CD4-positive, alpha-beta T cell (primary cell): ENCODE results near the gene REPS2. TPM values are rescaled to one million over a fixed set of nuclear protein-coding genes. Genes with fewer than 3 reads are reported as not detected.

Experiments used
- ATAC-seq: fragments of 200-7000 bp; cut with Tn5 transposase; one replicate; pipeline ENCODE4 v1.10.0; 2022; ENCODE audit warnings: mild to moderate bottlenecking; ENCODE audit not compliant: poor library complexity
- CTCF ChIA-PET: fragments of 350-600 bp; sonication (Branson Sonifier 250); formaldehyde crosslinking; loops from one replicate; lab custom pipeline; 2021; ENCODE audit warnings: antibody characterized with exemption, inconsistent platforms; lab: Charles Lee
- POLR2A ChIA-PET: fragments of 350-600 bp; sonication (Branson Sonifier 250); formaldehyde crosslinking; loops from one replicate; lab custom pipeline; 2021; ENCODE audit warnings: antibody characterized with exemption, inconsistent platforms; lab: Charles Lee
- DNase-seq, 14 experiments: peaks; one replicate each; pipeline ENCODE4 v3.0.0-alpha.2; 2013 to 2020; ENCODE audit warnings: mixed read lengths in 2 of 14
- H3K27ac ChIP-seq, 2 donors: one replicate each; pipeline versions ENCODE4 v1.5.1 to v1.7.0; 2013; ENCODE audit warnings: low read length in 2 of 2, low read depth in 1 of 2, mild to moderate bottlenecking in 1 of 2
- H3K27me3 ChIP-seq, 2 experiments: 1 replicate in 1 of 2; 2 replicates in 1 of 2; pipeline versions ENCODE4 v1.6.1 to v1.7.0; 2013; ENCODE audit warnings: low read length in 2 of 2, control low read depth in 1 of 2, mild to moderate bottlenecking in 1 of 2, moderate library complexity in 1 of 2; ENCODE audit not compliant: insufficient read depth in 2 of 2, control insufficient read depth in 1 of 2
- H3K36me3 ChIP-seq: one replicate; pipeline ENCODE4 v1.6.1; 2013; ENCODE audit warnings: low read length, control low read depth; ENCODE audit not compliant: insufficient read depth
- H3K4me1 ChIP-seq: one replicate; pipeline ENCODE4 v1.6.1; 2013; ENCODE audit warnings: low read length, control low read depth; ENCODE audit not compliant: insufficient read depth
- H3K4me3 ChIP-seq: one replicate; pipeline ENCODE4 v1.5.1; 2013; ENCODE audit warnings: mild to moderate bottlenecking, low read length, moderate library complexity
- H3K9me3 ChIP-seq, 2 experiments: 1 replicate in 1 of 2; 2 replicates in 1 of 2; pipeline versions ENCODE4 v1.6.1 to v1.7.0; 2013; ENCODE audit warnings: low read length in 2 of 2, mild to moderate bottlenecking in 2 of 2, control low read depth in 1 of 2, moderate library complexity in 1 of 2; ENCODE audit not compliant: control insufficient read depth in 1 of 2, insufficient read depth in 1 of 2
- H3K27ac Mint-ChIP-seq: one replicate; pipeline ENCODE4 v1.8.0; 2020; ENCODE audit warnings: mixed read lengths
- H3K27me3 Mint-ChIP-seq: one replicate; pipeline ENCODE4 v1.8.0; 2021; ENCODE audit warnings: mixed read lengths
- H3K36me3 Mint-ChIP-seq: one replicate; pipeline ENCODE4 v1.8.0; 2021; ENCODE audit warnings: low read depth, mixed read lengths
- H3K4me1 Mint-ChIP-seq: one replicate; pipeline ENCODE4 v1.8.0; 2021; ENCODE audit warnings: low read depth, mixed read lengths
- H3K4me3 Mint-ChIP-seq: one replicate; pipeline ENCODE4 v1.8.0; 2020; ENCODE audit warnings: mild to moderate bottlenecking, mixed read lengths
- H3K9me3 Mint-ChIP-seq: one replicate; pipeline ENCODE4 v1.8.0; 2020; ENCODE audit warnings: mixed read lengths
- CTCF ChIP-seq: fragments of 200-600 bp; IDR thresholded peaks from one replicate; pipeline ENCODE4 v1.8.0; 2022; ENCODE audit warnings: antibody characterized with exemption, mild to moderate bottlenecking
- intact Hi-C, 2 experiments: fragments of 100-400 bp; cut with DNase I in 1 of 2; cut with micrococcal nuclease in 1 of 2; formaldehyde crosslinking; loops; one replicate each; pipeline versions ENCODE4 v1.15.1 to v1.9.0; 2023 to 2025; cut with DNase I, micrococcal nuclease
- total RNA-seq, 174 experiments: library from RNA in 2 of 174; stranded (reverse) in 2 of 174; gene quantifications; one replicate each; pipeline ENCODE4 v1.2.3 and lab custom pipeline; 2021 to 2026

The REPS2 gene
- total RNA-seq, 2 experiments from 2014 or later = 0.53 to 0.60 TPM

- Histone ChIP-seq H3K36me3 (no peaks in the 10 kb centered on the region), H3K4me1 (no peaks in the 10 kb centered on the region), H3K9me3 (no peaks in the 10 kb centered on the region), H3K4me3 (no peak overlapping the region), H3K27me3 (no peaks in the 10 kb centered on the region), H3K27ac (no peak overlapping the region)
- Mint-ChIP-seq H3K4me1 (no peaks in the 10 kb centered on the region), H3K9me3 (no peaks in the 10 kb centered on the region), H3K27ac (no peak overlapping the region), H3K4me3 (no peak overlapping the region), H3K27me3 (no peaks in the 10 kb centered on the region), H3K36me3 (no peaks in the 10 kb centered on the region)
- ChIA-PET POLR2A (no interaction called here), CTCF (no interaction called here)
- ATAC-seq (no peak), DNase-seq (no peak)
- intact Hi-C loops = no loop called here
- no peak for TF ChIP-seq CTCF
These were observed 77.2 kb downstream of the REPS2 start for GRCh38 chrX:17023661-17024060.

GRCh38 chrX:17024886-17025285 lies 78.4 kb downstream of the REPS2 start:
- Mint-ChIP-seq H3K4me3 (no peak overlapping the region), H3K4me1 (no peaks in the 10 kb centered on the region), H3K36me3 (no peaks in the 10 kb centered on the region), H3K9me3 (no peaks in the 10 kb centered on the region), H3K27me3 (no peaks in the 10 kb centered on the region), H3K27ac (no peak overlapping the region)
- no peaks in the 10 kb centered on the region for H3K4me1 ChIP-seq
- H3K27ac ChIP-seq = no peak overlapping the region
- no peak for TF ChIP-seq CTCF
- POLR2A ChIA-PET = no interaction called here
- DNase-seq (no peak), ATAC-seq (no peak)
- no peaks in the 10 kb centered on the region for H3K9me3 ChIP-seq
- CTCF ChIA-PET = no interaction called here
- intact Hi-C loops = no loop called here
- H3K4me3 ChIP-seq = no peak overlapping the region
- no peaks in the 10 kb centered on the region for H3K36me3 ChIP-seq
- H3K27me3 ChIP-seq = no peaks in the 10 kb centered on the region

GRCh38 chrX:17025621-17026302 lies 79.3 kb downstream of the REPS2 start:
- H3K9me3 ChIP-seq = no peaks in the 10 kb centered on the region
- ChIA-PET CTCF (no interaction called here), POLR2A (no interaction called here)
- Mint-ChIP-seq H3K9me3 (no peaks in the 10 kb centered on the region), H3K4me1 (no peaks in the 10 kb centered on the region), H3K4me3 (no peak overlapping the region), H3K27ac (no peak overlapping the region), H3K27me3 (no peaks in the 10 kb centered on the region), H3K36me3 (no peaks in the 10 kb centered on the region)
- no peak for TF ChIP-seq CTCF
- no peaks in the 10 kb centered on the region for H3K27me3 ChIP-seq
- DNase-seq (no peak), ATAC-seq (no peak)
- no peak overlapping the region for H3K4me3 ChIP-seq
- intact Hi-C loops = no loop called here
- no peaks in the 10 kb centered on the region for H3K36me3 ChIP-seq
- no peaks in the 10 kb centered on the region for H3K4me1 ChIP-seq
- H3K27ac ChIP-seq = no peak overlapping the region
